HL-60 (cell line): ENCODE measurements around the gene ICOS.
"Not testable (repeated sequence)": the region's sequence is repeated elsewhere in the genome, so short reads cannot be mapped to it uniquely, and the experiment has no call there.

Experiments
- DNase-seq, 2 experiments: peaks; one replicate each; pipeline ENCODE4 v3.0.0-alpha.2; 2010 to 2020; ENCODE audit warnings: low read depth in 1 of 2, low spot score in 1 of 2
- H3K27ac ChIP-seq: fragments of 250-450 bp; sonication (Bioruptor Pico); replicated peaks from 2 replicates; pipeline ENCODE4 v1.5.1; 2020; ENCODE audit warnings: mild to moderate bottlenecking, moderate library complexity
- H3K27me3 ChIP-seq: fragments of 250-450 bp; sonication (Bioruptor Pico); 2 replicates; pipeline ENCODE4 v1.5.1; 2021; ENCODE audit warnings: mild to moderate bottlenecking, moderate library complexity; ENCODE audit not compliant: insufficient read depth, poor library complexity, severe bottlenecking
- H3K4me3 ChIP-seq: replicated peaks from 2 replicates; pipeline ENCODE4 v1.5.1; 2011; ENCODE audit warnings: mild to moderate bottlenecking, control low read depth, low read length; ENCODE audit not compliant: insufficient read depth
- CTCF ChIP-seq: IDR thresholded peaks from one replicate; pipeline ENCODE4 v1.5.1; 2011; ENCODE audit warnings: low read length, control low read depth, inconsistent platforms; ENCODE audit not compliant: insufficient read depth
- GABPA ChIP-seq: IDR thresholded peaks from 2 replicates; pipeline ENCODE4 v1.6.1; 2012; ENCODE audit warnings: low read depth
- POLR2AphosphoS5 ChIP-seq: IDR thresholded peaks from 2 replicates; pipeline ENCODE4 v1.6.1; 2012; ENCODE audit warnings: low read depth
- REST ChIP-seq: IDR thresholded peaks from 2 replicates; pipeline ENCODE4 v1.6.1; 2012; ENCODE audit warnings: low read depth; ENCODE audit not compliant: insufficient replicate concordance
- SPI1 ChIP-seq: IDR thresholded peaks from 2 replicates; pipeline ENCODE4 v1.6.1; 2012; ENCODE audit warnings: low read depth, mild to moderate bottlenecking, borderline replicate concordance

The ICOS gene

GRCh38 chr2:203928849-203929248 lies 7.7 kb upstream of the ICOS start:
- Histone ChIP-seq H3K27ac (no peak overlapping the region), H3K27me3 (no peaks in the 10 kb centered on the region), H3K4me3 (no peak overlapping the region)
- DNase-seq = no peak
- TF ChIP-seq SPI1 (no peak), POLR2AphosphoS5 (no peak), REST (no peak)

GRCh38 chr2:203931262-203931661 lies 5.3 kb upstream of the ICOS start:
- not testable (repeated sequence) for H3K27me3 ChIP-seq, H3K4me3 ChIP-seq, DNase-seq, H3K27ac ChIP-seq

GRCh38 chr2:203934041-203934492 lies 2.5 kb upstream of the ICOS start:
- no peak overlapping the region for H3K27ac ChIP-seq

More at GRCh38 chr2:203934041-203934492, 2.5 kb upstream of the ICOS start:
- no peak for DNase-seq
- Histone ChIP-seq H3K27me3 (no peaks in the 10 kb centered on the region), H3K4me3 (no peak overlapping the region)
- no peak for TF ChIP-seq POLR2AphosphoS5
- no peak for TF ChIP-seq SPI1
- no peak for TF ChIP-seq REST
- TF ChIP-seq CTCF = no peak
- TF ChIP-seq GABPA = no peak
